Measurements from ENCODE around the gene INPP5A. TPM values are rescaled to one million over a fixed set of nuclear protein-coding genes. Genes with fewer than 3 reads are reported as not detected.

The INPP5A gene
- total RNA-seq, 2 donors from 2014 or later, result 20.7 to 26.7 TPM

DNA sequence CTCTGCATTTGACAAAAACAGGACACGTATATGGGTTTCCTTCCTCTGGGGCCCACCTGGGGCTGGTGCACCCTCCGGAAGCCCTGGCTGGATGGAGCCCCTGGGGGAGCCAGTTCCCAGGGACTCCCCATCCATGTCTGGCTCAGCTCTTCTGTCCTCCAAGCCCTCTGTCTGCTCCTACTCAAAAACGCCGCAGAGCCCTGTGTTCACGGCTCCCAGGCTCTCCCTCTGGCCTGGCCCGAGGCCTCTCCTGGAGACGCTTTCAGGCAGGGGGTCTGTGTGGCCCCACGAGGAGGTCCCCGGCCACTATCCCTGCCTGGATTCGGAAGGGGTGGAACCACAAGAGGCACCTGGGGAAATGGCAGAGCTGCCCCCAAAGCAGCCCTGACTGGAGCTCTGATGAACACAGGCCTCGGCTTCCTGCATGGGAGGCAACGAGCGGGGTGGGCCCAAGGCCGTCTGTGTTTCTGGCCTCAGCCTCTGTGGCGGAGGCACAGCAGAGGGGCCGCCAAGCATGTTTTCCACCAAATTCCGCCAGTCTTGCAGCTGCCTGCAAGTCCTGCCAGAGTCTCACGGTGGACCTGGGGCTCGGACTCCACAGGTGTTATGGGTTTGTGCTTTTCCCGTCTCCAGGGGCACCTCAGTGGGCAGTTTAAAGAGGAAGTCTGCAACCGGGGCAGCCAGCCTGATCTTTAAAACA lies 22.6 kb upstream of the INPP5A start:
- Mint-ChIP-seq H3K27me3 (ENCODE audit: insufficient read depth) (peaks cover 15% of the 10 kb centered on the region), H3K27ac (no peak overlapping the region), H3K4me3 (no peak overlapping the region), H3K36me3 (ENCODE audit: low read depth) (no peaks in the 10 kb centered on the region), H3K4me1 (peaks cover 11% of the 10 kb centered on the region), H3K9me3 (no peaks in the 10 kb centered on the region)
- DNase-seq, result peak; percentile 66
- Histone ChIP-seq H3K27ac (ENCODE audit: low read depth, low read length) (no peak overlapping the region), H3K4me3 (ENCODE audit: low read length) (no peak overlapping the region), H3K9me3 (ENCODE audit: control insufficient read depth, low read length) (no peaks in the 10 kb centered on the region), H3K9ac (ENCODE audit: extremely low read depth, low read length, poor library complexity, severe bottlenecking) (no peak overlapping the region), H3K36me3 (ENCODE audit: control insufficient read depth, insufficient read depth, low read length) (no peaks in the 10 kb centered on the region), H3K4me1 (ENCODE audit: control insufficient read depth, insufficient read depth, low read length) (peaks cover 16% of the 10 kb centered on the region), H3K27me3 (ENCODE audit: control insufficient read depth, insufficient read depth, low read length, poor library complexity, severe bottlenecking) (peaks cover 9% of the 10 kb centered on the region)
- 84 to 89% methylated on average over 16 to 21 of the region's 21 CpGs for WGBS, 2 experiments (ENCODE audit: insufficient coverage in 1 of 2, insufficient read length in 1 of 2)
- TF ChIP-seq, protein P1, sequence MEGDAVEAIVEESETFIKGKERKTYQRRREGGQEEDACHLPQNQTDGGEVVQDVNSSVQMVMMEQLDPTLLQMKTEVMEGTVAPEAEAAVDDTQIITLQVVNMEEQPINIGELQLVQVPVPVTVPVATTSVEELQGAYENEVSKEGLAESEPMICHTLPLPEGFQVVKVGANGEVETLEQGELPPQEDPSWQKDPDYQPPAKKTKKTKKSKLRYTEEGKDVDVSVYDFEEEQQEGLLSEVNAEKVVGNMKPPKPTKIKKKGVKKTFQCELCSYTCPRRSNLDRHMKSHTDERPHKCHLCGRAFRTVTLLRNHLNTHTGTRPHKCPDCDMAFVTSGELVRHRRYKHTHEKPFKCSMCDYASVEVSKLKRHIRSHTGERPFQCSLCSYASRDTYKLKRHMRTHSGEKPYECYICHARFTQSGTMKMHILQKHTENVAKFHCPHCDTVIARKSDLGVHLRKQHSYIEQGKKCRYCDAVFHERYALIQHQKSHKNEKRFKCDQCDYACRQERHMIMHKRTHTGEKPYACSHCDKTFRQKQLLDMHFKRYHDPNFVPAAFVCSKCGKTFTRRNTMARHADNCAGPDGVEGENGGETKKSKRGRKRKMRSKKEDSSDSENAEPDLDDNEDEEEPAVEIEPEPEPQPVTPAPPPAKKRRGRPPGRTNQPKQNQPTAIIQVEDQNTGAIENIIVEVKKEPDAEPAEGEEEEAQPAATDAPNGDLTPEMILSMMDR (conservative IDR thresholded peaks at IDR 0.05), result no peak

GRCh38 chr10:132515811-132516726 lies 21.5 kb upstream of the INPP5A start:
- Histone ChIP-seq H3K4me3 (ENCODE audit: low read length) (no peak overlapping the region), H3K4me1 (ENCODE audit: control insufficient read depth, insufficient read depth, low read length) (peaks cover 16% of the 10 kb centered on the region), H3K9ac (ENCODE audit: extremely low read depth, low read length, poor library complexity, severe bottlenecking) (no peak overlapping the region), H3K27me3 (ENCODE audit: control insufficient read depth, insufficient read depth, low read length, poor library complexity, severe bottlenecking) (peaks cover 13% of the 10 kb centered on the region), H3K9me3 (ENCODE audit: control insufficient read depth, low read length) (no peaks in the 10 kb centered on the region), H3K27ac (ENCODE audit: low read depth, low read length) (no peak overlapping the region), H3K36me3 (ENCODE audit: control insufficient read depth, insufficient read depth, low read length) (no peaks in the 10 kb centered on the region)
- peak overlapping the region; percentile 75 for H3K27ac Mint-ChIP-seq
- peak; percentile 46 for DNase-seq
- H3K4me3 Mint-ChIP-seq, result peak overlapping the region; percentile 15
- 88 to 94% methylated on average over 14 to 19 of the region's 19 CpGs for WGBS, 2 experiments (ENCODE audit: insufficient coverage in 1 of 2, insufficient read length in 1 of 2)
- H3K36me3 Mint-ChIP-seq (ENCODE audit: low read depth), result no peaks in the 10 kb centered on the region
- H3K27me3 Mint-ChIP-seq (ENCODE audit: insufficient read depth), result peaks cover 23% of the 10 kb centered on the region
- no peaks in the 10 kb centered on the region for H3K9me3 Mint-ChIP-seq
- TF ChIP-seq, protein P1 (conservative IDR thresholded peaks at IDR 0.05), result no peak
- H3K4me1 Mint-ChIP-seq, result peaks cover 11% of the 10 kb centered on the region

GRCh38 chr10:132516771-132517725 lies 20.5 kb upstream of the INPP5A start:
- Histone ChIP-seq H3K4me1 (ENCODE audit: control insufficient read depth, insufficient read depth, low read length) (peaks cover 16% of the 10 kb centered on the region), H3K36me3 (ENCODE audit: control insufficient read depth, insufficient read depth, low read length) (no peaks in the 10 kb centered on the region), H3K27ac (ENCODE audit: low read depth, low read length) (no peak overlapping the region), H3K27me3 (ENCODE audit: control insufficient read depth, insufficient read depth, low read length, poor library complexity, severe bottlenecking) (peaks cover 13% of the 10 kb centered on the region), H3K9me3 (ENCODE audit: control insufficient read depth, low read length) (no peaks in the 10 kb centered on the region), H3K4me3 (ENCODE audit: low read length) (no peak overlapping the region), H3K9ac (ENCODE audit: extremely low read depth, low read length, poor library complexity, severe bottlenecking) (peak overlapping the region; percentile 34)
- Mint-ChIP-seq H3K9me3 (no peaks in the 10 kb centered on the region), H3K27ac (peak overlapping the region; percentile 75), H3K27me3 (ENCODE audit: insufficient read depth) (peaks cover 29% of the 10 kb centered on the region), H3K4me1 (peaks cover 11% of the 10 kb centered on the region), H3K4me3 (peak overlapping the region; percentile 55), H3K36me3 (ENCODE audit: low read depth) (no peaks in the 10 kb centered on the region)
- TF ChIP-seq, protein P1 (conservative IDR thresholded peaks at IDR 0.05), result no peak
- DNase-seq, result peak; percentile 92
- WGBS, 2 experiments (ENCODE audit: insufficient coverage in 1 of 2, insufficient read length in 1 of 2), result 44 to 47% methylated on average over 25 to 37 of the region's 37 CpGs
